Neural cell (in vitro differentiated cells): Measurements from ENCODE around the gene MZF1.

Experiments
- CTCF ChIP-seq: fragments of 450-650 bp; IDR thresholded peaks from 2 replicates; pipeline ENCODE4 v1.5.1; 2014; ENCODE audit warnings: antibody characterized with exemption, mild to moderate bottlenecking, moderate library complexity; ENCODE audit not compliant: poor library complexity, severe bottlenecking
- EP300 ChIP-seq: fragments of 450-650 bp; conservative IDR thresholded peaks from 2 replicates; pipeline ENCODE4 v1.6.1; 2014; ENCODE audit warnings: antibody characterized with exemption, mild to moderate bottlenecking, moderate library complexity; ENCODE audit not compliant: poor library complexity, severe bottlenecking
- EZH2 ChIP-seq: fragments of 200-600, 300-800 bp; shearing (Covaris generic), sonication (generic); IDR thresholded peaks from 2 replicates; pipeline ENCODE4 v1.6.1; 2014; ENCODE audit warnings: antibody characterized with exemption, low read length, borderline replicate concordance, mild to moderate bottlenecking; ENCODE audit not compliant: insufficient read depth, poor library complexity, severe bottlenecking

- TF ChIP-seq EZH2 (no peak), CTCF (no peak), EP300 (no peak)
These were observed 12.5 kb upstream of the MZF1 start for GRCh38 chr19:58585442-58586132.
